ENCODE measurements around the gene ALX4. TPM values are rescaled to one million over a fixed set of nuclear protein-coding genes. Genes with fewer than 3 reads are reported as not detected.

The ALX4 gene
- total and polyA plus RNA-seq, 2 donors (not counting 3 experiments of a cell fraction or from before 2014, with no cell fraction given), result not detected

DNA sequence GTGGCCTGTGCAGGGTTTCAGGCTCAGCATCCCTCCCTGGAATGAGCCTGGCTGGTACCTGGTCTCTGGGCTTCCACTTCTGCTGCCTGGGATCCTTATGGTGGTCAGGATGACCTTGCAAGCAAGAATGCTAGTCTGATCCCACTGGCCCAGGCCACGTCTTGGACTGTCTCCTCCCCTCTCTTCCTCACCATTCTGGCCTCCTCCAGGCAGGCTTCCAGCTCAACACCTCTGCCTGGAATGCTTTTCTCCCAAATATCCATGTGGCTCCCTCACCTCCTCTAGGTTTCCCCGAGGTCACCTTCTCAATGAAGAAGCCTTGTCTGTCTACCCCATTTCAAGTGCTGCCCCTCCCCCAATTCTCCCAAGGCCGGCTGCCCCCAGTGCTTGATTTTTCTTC, 39.4 kb upstream of the ALX4 start:
- no peak for FAIRE-seq
- CTCF ChIA-PET, result no interaction called here
- dilution Hi-C loops (cut with MboI; ENCODE audit: extremely low pct_ligation_motif_present, low sequenced_read_pairs), result no loop called here

DNA sequence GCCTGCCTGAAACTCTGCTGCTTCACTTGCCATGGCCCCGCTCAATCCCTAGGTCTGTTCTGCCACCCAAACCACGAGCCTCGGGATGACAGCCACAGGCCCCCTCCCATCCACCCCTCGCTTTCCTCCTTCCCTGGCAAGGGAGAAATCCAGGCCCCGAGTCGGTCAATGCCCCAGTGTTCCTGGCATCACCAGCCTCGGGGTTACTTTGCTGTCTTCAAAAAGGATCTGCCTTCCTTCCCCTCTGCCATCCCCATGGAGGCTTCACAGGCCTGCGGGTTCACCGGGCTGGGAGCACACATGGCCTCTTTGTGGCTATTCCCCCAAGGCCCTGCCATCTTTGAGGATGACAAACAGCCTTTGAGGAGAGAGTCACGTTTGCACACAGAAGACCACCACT, 38.8 kb upstream of the ALX4 start:
- Histone ChIP-seq H3K9me3 (replicated peaks; ENCODE audit: control insufficient read depth, insufficient read depth, low read length) (no peaks in the 10 kb centered on the region), H3K27ac (ENCODE audit: insufficient read depth, low read depth, low read length) (no peak overlapping the region), H4K20me1 (replicated peaks; ENCODE audit: control insufficient read depth, extremely low read depth, insufficient read depth, low read length) (no peaks in the 10 kb centered on the region), H3K27me3 (ENCODE audit: control insufficient read depth in 2 of 2, insufficient read depth in 2 of 2, low read length in 2 of 2) (peaks cover 0 to 4% of the 10 kb centered on the region in 2 experiments), H3K79me2 (ENCODE audit: control insufficient read depth, insufficient read depth, low read length) (no peaks in the 10 kb centered on the region), H3K36me3 (ENCODE audit: control insufficient read depth in 2 of 2, extremely low read depth in 1 of 2, insufficient read depth in 2 of 2, low read length in 2 of 2) (no peaks in the 10 kb centered on the region), H3K9ac (replicated peaks; ENCODE audit: extremely low read depth, insufficient read depth, low read length) (no peak overlapping the region), H3K4me3 (replicated peaks in 1 of 3; ENCODE audit: insufficient read depth in 1 of 3, low read depth in 1 of 3, low read length in 3 of 3) (no peak overlapping the region), H3K4me2 (ENCODE audit: insufficient read depth, low read length) (no peak overlapping the region), H2AFZ (ENCODE audit: low read depth, low read length) (no peak overlapping the region), H3K4me1 (ENCODE audit: control insufficient read depth, extremely low read depth, insufficient read depth, low read length) (no peaks in the 10 kb centered on the region), H3K9me1 (replicated peaks; ENCODE audit: control insufficient read depth, extremely low read depth, insufficient read depth, low read length) (no peaks in the 10 kb centered on the region)
- FAIRE-seq, result no peak
- no peak for DNase-seq (ENCODE audit: low read depth, low spot score)
- ChIA-PET CTCF (interaction anchor here (1.5 kb wide), 1 partner anchor 9 kb away, joined by 3 read pairs; no protein-coding TSS in a partner anchor), POLR2A (no interaction called here)
- intact Hi-C loops (cut with micrococcal nuclease) (no loop called here), dilution Hi-C loops (cut with MboI; ENCODE audit: extremely low pct_ligation_motif_present, low sequenced_read_pairs) (no loop called here)
- BruUV-seq (replicated peaks), result no TSS peak
- TF ChIP-seq GATA2 (IDR thresholded peaks at IDR 0.05; ENCODE audit: insufficient read depth, insufficient read length, low read depth, low read length), result no peak
- TF ChIP-seq FOS (IDR thresholded peaks at IDR 0.05; ENCODE audit: borderline replicate concordance, insufficient read depth, low read length), result no peak
- no peak for TF ChIP-seq EZH2 (IDR thresholded peaks at IDR 0.05; ENCODE audit: borderline replicate concordance, low read depth, low read length, severe bottlenecking)
- no peak for TF ChIP-seq JUN (IDR thresholded peaks at IDR 0.05; ENCODE audit: borderline replicate concordance, insufficient read depth, insufficient read length, low read depth)
- no peak for TF ChIP-seq POLR2A (IDR thresholded peaks at IDR 0.05; ENCODE audit: low read depth, low read length)
- TF ChIP-seq MYC (IDR thresholded peaks at IDR 0.05; ENCODE audit: low read depth, low read length), result no peak
- no peak for TF ChIP-seq POLR2AphosphoS5 (IDR thresholded peaks at IDR 0.05; ENCODE audit: insufficient read depth, low read depth, low read length)
- TF ChIP-seq, protein P1, sequence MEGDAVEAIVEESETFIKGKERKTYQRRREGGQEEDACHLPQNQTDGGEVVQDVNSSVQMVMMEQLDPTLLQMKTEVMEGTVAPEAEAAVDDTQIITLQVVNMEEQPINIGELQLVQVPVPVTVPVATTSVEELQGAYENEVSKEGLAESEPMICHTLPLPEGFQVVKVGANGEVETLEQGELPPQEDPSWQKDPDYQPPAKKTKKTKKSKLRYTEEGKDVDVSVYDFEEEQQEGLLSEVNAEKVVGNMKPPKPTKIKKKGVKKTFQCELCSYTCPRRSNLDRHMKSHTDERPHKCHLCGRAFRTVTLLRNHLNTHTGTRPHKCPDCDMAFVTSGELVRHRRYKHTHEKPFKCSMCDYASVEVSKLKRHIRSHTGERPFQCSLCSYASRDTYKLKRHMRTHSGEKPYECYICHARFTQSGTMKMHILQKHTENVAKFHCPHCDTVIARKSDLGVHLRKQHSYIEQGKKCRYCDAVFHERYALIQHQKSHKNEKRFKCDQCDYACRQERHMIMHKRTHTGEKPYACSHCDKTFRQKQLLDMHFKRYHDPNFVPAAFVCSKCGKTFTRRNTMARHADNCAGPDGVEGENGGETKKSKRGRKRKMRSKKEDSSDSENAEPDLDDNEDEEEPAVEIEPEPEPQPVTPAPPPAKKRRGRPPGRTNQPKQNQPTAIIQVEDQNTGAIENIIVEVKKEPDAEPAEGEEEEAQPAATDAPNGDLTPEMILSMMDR (IDR thresholded peaks at IDR 0.05; ENCODE audit: extremely low read depth in 1 of 2, insufficient read depth in 1 of 2, low read depth in 1 of 2, low read length in 2 of 2), result no peak
- TF ChIP-seq, protein P2, sequence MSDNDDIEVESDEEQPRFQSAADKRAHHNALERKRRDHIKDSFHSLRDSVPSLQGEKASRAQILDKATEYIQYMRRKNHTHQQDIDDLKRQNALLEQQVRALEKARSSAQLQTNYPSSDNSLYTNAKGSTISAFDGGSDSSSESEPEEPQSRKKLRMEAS (IDR thresholded peaks at IDR 0.05; ENCODE audit: insufficient read depth, insufficient read length), result no peak

More for the DNA sequence above, 39.4 kb upstream of the ALX4 start:
- Histone ChIP-seq H3K9me3 (replicated peaks; ENCODE audit: control insufficient read depth, insufficient read depth, low read length) (no peaks in the 10 kb centered on the region), H2AFZ (ENCODE audit: low read depth, low read length) (no peak overlapping the region), H4K20me1 (replicated peaks; ENCODE audit: control insufficient read depth, extremely low read depth, insufficient read depth, low read length) (no peaks in the 10 kb centered on the region), H3K9ac (replicated peaks; ENCODE audit: extremely low read depth, insufficient read depth, low read length) (no peak overlapping the region), H3K36me3 (ENCODE audit: control insufficient read depth in 2 of 2, extremely low read depth in 1 of 2, insufficient read depth in 2 of 2, low read length in 2 of 2) (no peaks in the 10 kb centered on the region), H3K4me1 (ENCODE audit: control insufficient read depth, extremely low read depth, insufficient read depth, low read length) (no peaks in the 10 kb centered on the region), H3K79me2 (ENCODE audit: control insufficient read depth, insufficient read depth, low read length) (no peaks in the 10 kb centered on the region), H3K4me2 (ENCODE audit: insufficient read depth, low read length) (no peak overlapping the region), H3K9me1 (replicated peaks; ENCODE audit: control insufficient read depth, extremely low read depth, insufficient read depth, low read length) (no peaks in the 10 kb centered on the region), H3K4me3 (replicated peaks in 1 of 3; ENCODE audit: insufficient read depth in 1 of 3, low read depth in 1 of 3, low read length in 3 of 3) (no peak overlapping the region), H3K27ac (ENCODE audit: insufficient read depth, low read depth, low read length) (no peak overlapping the region), H3K27me3 (ENCODE audit: control insufficient read depth in 2 of 2, insufficient read depth in 2 of 2, low read length in 2 of 2) (peaks cover 0 to 4% of the 10 kb centered on the region in 2 experiments)
- DNase-seq (ENCODE audit: low read depth, low spot score), result no peak
- intact Hi-C loops (cut with micrococcal nuclease), result no loop called here
- TF ChIP-seq POLR2A (IDR thresholded peaks at IDR 0.05; ENCODE audit: low read depth, low read length) (no peak), MYC (IDR thresholded peaks at IDR 0.05; ENCODE audit: low read depth, low read length) (no peak)
- BruUV-seq (replicated peaks), result no TSS peak
- POLR2A ChIA-PET, result no interaction called here

All from endothelial cell of umbilical vein (primary cell).